GM18907 (cell line): ENCODE results near the gene HMGB1.

ENCODE experiments used
- ATAC-seq: cut with Tn5 transposase; IDR thresholded peaks from one replicate; pipeline ENCODE4 v1.9.1; 2021; ENCODE audit warnings: mild to moderate bottlenecking, moderate library complexity; ENCODE audit not compliant: unreplicated experiment

HMGB1 gene

DNA sequence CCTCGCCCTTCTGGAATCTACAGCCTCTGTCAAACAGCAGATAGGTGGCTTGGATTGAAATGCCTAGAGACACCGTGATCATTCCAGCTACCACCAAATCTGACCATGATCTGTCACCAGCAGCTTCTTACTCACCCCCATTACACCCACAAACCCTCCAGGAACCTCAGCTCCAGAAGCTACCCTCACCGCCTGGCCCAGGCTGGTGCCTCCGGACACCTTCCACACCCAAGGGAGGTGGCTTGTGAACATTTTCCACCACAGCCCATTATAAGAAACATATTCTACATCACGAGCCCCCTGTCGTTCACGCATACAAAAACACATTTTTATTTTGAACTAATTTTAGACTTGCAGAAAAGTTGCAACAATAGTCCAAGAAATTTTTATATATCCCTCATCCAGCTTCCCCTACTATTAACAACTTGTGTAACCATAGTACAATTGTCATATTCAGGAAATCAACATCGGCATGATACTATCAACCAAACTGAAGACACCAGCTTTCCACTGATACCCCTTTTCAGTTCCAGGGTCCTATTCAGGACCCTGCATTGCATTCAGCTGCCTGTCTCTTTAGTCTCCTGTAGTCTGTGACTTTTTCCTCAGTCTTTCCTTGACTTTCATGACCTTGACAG is 58.8 kb downstream of the HMGB1 start:
- ATAC-seq: no peak
